ENCODE results near the gene LTBP1. TPM values are rescaled to one million over a fixed set of nuclear protein-coding genes. Genes with fewer than 3 reads are reported as not detected.
"Not testable (repeated sequence)": the region's sequence is repeated elsewhere in the genome, so short reads cannot be mapped to it uniquely, and the experiment has no call there.

Gene LTBP1
- total RNA-seq, 2 donors from 2014 or later: 21.2 to 24.8 TPM

GRCh38 chr2:33052795-33053194, 106.0 kb downstream of the LTBP1 start:
- intact Hi-C loops (cut with DNase I, micrococcal nuclease); DNase-seq; ATAC-seq: not testable (repeated sequence)

GRCh38 chr2:33056170-33056569, 109.4 kb downstream of the LTBP1 start:
- intact Hi-C loops (cut with DNase I, micrococcal nuclease): no loop called here
- ATAC-seq: no peak

GRCh38 chr2:33057307-33058028, 110.7 kb downstream of the LTBP1 start:
- DNase-seq; ATAC-seq; intact Hi-C loops (cut with DNase I, micrococcal nuclease): not testable (repeated sequence)

More at GRCh38 chr2:33056170-33056569, 109.4 kb downstream of the LTBP1 start:
- DNase-seq: no peak

- DNase-seq (no peak), ATAC-seq (no peak)
- intact Hi-C loops (cut with DNase I, micrococcal nuclease): no loop called here
Observed at GRCh38 chr2:33058716-33059470, 112.1 kb downstream of the LTBP1 start.

DNA sequence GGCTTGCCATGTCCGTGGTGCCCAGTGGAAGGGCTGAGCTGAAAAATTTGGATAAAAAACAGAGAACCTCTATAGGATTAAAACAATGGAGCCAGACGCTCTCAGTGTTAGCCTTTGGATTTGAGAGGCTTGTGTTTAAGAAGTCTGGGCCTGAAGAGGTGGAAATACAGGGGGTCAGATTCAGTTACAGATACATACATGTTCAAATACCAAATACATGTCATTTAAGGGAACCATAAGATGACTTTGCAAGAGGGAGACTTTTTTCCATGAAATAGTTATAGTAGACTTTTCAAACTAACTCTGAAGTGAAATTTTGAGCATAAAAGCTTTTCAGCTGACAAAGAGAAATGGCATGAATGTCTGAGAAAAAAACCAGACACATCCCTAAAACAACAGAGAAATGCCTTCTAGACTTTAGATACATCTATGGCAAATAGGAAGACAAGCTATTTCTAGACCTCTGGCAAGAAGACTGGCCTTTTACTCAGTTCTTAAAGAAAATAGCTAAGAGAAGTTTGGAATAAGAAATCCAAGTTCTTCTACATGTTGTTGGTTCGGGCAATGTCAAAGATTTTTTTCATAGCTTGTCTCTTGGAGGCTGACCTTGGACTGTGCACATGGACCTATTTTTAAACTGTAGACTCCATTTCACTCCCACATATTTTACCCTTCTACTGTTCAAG, 112.9 kb downstream of the LTBP1 start:
- ATAC-seq (no peak), DNase-seq (no peak)
- intact Hi-C loops (cut with DNase I, micrococcal nuclease): no loop called here

- no peak for ATAC-seq
- DNase-seq: no peak
- intact Hi-C loops (cut with DNase I, micrococcal nuclease): no loop called here
Observed at GRCh38 chr2:33060405-33060804, 113.7 kb downstream of the LTBP1 start.

- no peak for ATAC-seq
- intact Hi-C loops (cut with DNase I, micrococcal nuclease): no loop called here
- DNase-seq: no peak
Observed at GRCh38 chr2:33062665-33063250, 116.0 kb downstream of the LTBP1 start.

DNA sequence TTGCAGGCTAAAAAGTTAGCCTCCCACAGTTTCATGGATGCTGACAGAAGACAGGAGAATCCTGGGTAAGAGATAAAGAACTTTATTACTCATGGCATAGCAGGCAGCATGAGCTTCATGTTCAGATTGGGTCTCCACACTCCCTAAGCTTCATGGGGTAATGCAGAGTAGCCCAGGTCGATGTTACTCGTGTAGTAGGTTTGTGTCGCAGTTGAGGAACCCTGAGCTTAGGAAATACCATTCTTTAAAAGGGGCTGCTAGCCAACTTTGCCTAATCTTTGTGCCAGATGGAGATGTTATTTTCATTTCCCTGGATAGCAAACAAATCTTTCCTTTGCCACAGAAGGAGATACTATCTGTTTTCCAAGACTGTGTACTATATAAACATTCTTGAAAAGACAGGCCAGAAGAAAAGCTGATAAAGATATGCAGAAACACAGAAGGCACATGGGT, 117.6 kb downstream of the LTBP1 start:
- intact Hi-C loops (cut with DNase I, micrococcal nuclease): no loop called here
- ATAC-seq (no peak), DNase-seq (no peak)

DNA sequence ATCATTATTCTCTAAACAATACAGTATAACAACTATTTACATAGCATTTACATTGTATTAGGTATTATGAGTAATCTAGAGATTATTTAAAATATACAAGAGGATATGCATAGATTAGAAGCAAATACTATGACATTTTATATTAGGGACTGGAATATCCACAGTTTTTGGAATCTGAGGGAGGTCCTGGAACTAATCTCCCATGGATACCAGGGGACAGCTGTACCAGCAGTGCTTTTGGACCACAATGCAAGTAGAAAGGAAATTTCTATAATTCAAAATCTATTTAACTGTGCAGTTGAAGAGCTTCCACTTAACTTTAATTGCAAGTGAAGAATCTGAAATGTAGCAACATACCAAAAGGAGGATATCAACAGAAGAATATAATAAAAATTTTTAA, 120.8 kb downstream of the LTBP1 start:
- no peak for DNase-seq
- intact Hi-C loops (cut with DNase I, micrococcal nuclease): no loop called here
- ATAC-seq: no peak

DNA sequence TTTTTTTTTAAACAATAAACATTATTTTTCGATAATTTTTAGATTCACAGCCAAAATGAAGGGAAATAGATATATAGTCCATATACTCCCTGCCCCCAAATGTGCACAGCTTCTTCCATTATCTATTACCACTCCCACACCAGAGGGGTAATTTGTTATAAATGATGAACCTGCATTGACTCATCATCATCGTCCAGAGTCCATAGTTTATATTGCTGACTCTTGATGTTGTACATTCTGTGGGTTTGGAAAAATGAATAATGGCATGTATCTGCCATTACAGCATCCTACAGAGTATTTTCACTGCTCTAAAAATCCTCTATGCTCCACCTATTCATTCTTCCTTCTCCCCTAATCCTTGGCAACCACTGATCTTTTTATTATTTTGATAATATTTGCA, 121.5 kb downstream of the LTBP1 start:
- ATAC-seq (no peak), DNase-seq (no peak)
- intact Hi-C loops (cut with DNase I, micrococcal nuclease): no loop called here

GRCh38 chr2:33069894-33070651, 123.3 kb downstream of the LTBP1 start:
- DNase-seq (no peak), ATAC-seq (peak; percentile 30)
- intact Hi-C loops (cut with DNase I, micrococcal nuclease): no loop called here

DNA sequence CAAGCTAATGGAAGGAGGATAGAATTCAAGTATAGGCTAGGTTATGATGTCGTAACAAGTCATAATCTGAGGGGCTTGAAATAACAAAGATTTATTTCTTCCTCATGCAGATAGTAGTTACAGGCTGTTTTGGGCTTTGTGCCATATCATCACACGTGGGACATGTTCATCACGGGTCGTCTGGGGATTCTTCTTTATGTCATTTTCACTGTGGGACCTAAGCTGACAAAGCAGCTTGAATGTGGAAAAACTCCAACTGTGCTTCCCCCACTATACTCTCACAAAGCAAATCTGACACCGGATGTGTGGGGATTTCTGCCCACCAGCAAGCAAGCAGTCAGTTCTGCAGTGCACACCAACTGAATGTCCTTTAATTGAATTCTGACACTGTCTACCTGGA, 124.8 kb downstream of the LTBP1 start:
- intact Hi-C loops (cut with DNase I, micrococcal nuclease): no loop called here
- ATAC-seq (no peak), DNase-seq (no peak)

GRCh38 chr2:33072614-33073013, 125.9 kb downstream of the LTBP1 start:
- ATAC-seq (no peak), DNase-seq (no peak)
- intact Hi-C loops (cut with DNase I, micrococcal nuclease): no loop called here

GRCh38 chr2:33073018-33073417, 126.3 kb downstream of the LTBP1 start:
- intact Hi-C loops (cut with DNase I, micrococcal nuclease): no loop called here
- DNase-seq (no peak), ATAC-seq (no peak)

GRCh38 chr2:33074197-33074596, 127.4 kb downstream of the LTBP1 start:
- ATAC-seq: no peak
- no peak for DNase-seq
- intact Hi-C loops (cut with DNase I, micrococcal nuclease): no loop called here

DNA sequence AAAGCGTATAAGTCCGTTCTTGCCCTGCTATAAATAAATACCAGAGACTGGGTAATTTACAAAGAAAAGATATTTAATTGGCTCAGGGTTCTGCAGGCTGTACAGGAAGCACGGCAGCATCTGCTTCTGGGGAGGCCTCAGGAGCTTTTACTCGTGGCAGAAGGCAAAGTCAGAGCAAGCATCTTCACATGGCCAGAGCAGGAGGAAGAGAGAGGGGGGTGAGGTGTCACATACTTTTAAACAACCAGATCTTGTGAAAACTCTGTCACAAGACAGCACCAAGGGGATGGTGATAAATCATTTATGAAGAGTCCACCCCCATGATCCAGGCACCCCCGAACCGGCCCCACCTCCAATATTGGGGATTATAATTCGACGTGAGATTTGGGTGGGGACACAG, 130.6 kb downstream of the LTBP1 start:
- DNase-seq (no peak), ATAC-seq (no peak)
- intact Hi-C loops (cut with DNase I, micrococcal nuclease): no loop called here

DNA sequence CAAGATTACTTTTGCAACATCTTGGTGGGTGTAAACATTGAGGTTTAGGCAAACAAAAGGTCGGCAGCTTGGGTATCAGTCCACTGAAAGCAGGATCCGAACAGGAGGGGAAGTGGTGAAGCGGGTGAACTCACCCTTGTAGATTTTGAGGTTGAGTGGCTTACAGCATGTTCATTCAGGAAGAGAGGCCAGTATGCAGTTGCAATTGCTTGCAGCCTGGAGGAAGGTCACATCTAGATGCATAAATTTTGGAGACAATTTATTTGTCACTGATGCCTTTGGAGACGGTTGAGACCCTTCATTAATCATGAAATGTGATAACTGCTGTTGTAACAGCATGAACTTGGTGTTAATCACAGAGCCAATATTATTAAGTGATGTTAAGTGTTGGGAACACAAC, 131.1 kb downstream of the LTBP1 start:
- ATAC-seq: no peak
- DNase-seq: no peak
- intact Hi-C loops (cut with DNase I, micrococcal nuclease): no loop called here

GRCh38 chr2:33081691-33082090, 134.9 kb downstream of the LTBP1 start:
- DNase-seq (no peak), ATAC-seq (no peak)
- intact Hi-C loops (cut with DNase I, micrococcal nuclease): no loop called here

Data from left colon (tissue), 2 donors.